CD14-positive monocyte (primary cell): ENCODE data around the gene JCAD. TPM values are rescaled to one million over a fixed set of nuclear protein-coding genes. Genes with fewer than 3 reads are reported as not detected.

Source experiments
- DNase-seq, 3 donors: peaks; one replicate each; pipeline ENCODE4 v3.0.0-alpha.2; 2011 to 2022
- H2AFZ ChIP-seq: 2 replicates; pipeline ENCODE4 v1.6.0; 2012; ENCODE audit warnings: mild to moderate bottlenecking, low read depth, low read length, inconsistent platforms; ENCODE audit not compliant: insufficient read depth, poor library complexity, severe bottlenecking
- H3K27ac ChIP-seq, 2 donors: 1 replicate in 1 of 2; 2 replicates in 1 of 2; pipeline ENCODE4 v1.5.1; 2012 to 2013; ENCODE audit warnings: low read length in 2 of 2, control low read depth in 1 of 2, inconsistent platforms in 1 of 2, low read depth in 1 of 2, mild to moderate bottlenecking in 1 of 2
- H3K27me3 ChIP-seq, 2 donors: one replicate each; pipeline versions ENCODE4 v1.6.0 to v1.6.1; 2011 to 2013; ENCODE audit warnings: low read length in 2 of 2; ENCODE audit not compliant: control insufficient read depth in 2 of 2, insufficient read depth in 2 of 2
- H3K36me3 ChIP-seq, 2 donors: replicated peaks in 1 of 2; 1 replicate in 1 of 2; 2 replicates in 1 of 2; pipeline versions ENCODE4 v1.5.1 to v1.6.1; 2012 to 2013; ENCODE audit warnings: low read length in 2 of 2, control low read depth in 1 of 2, inconsistent platforms in 1 of 2, mild to moderate bottlenecking in 1 of 2; ENCODE audit not compliant: insufficient read depth in 2 of 2, control insufficient read depth in 1 of 2
- H3K4me1 ChIP-seq, 2 donors: 1 replicate in 1 of 2; 2 replicates in 1 of 2; pipeline versions ENCODE4 v1.5.1 to v1.6.1; 2012 to 2013; ENCODE audit warnings: low read length in 2 of 2, control low read depth in 1 of 2, inconsistent platforms in 1 of 2, mild to moderate bottlenecking in 1 of 2, moderate library complexity in 1 of 2; ENCODE audit not compliant: insufficient read depth in 2 of 2, control insufficient read depth in 1 of 2
- H3K4me2 ChIP-seq: replicated peaks from 2 replicates; pipeline ENCODE3; 2012; ENCODE audit warnings: low read length, moderate library complexity, mild to moderate bottlenecking; ENCODE audit not compliant: poor library complexity, severe bottlenecking; ENCODE audit errors: extremely low read depth
- H3K4me3 ChIP-seq, 3 experiments: fragments of 200-600 bp in 1 of 3; sonication (generic) in 1 of 3; replicated peaks in 1 of 3; 1 replicate in 2 of 3; 2 replicates in 1 of 3; pipeline ENCODE4 v1.5.1; 2011 to 2013; ENCODE audit warnings: low read length in 3 of 3, mild to moderate bottlenecking in 3 of 3, control low read depth in 2 of 3, low read depth in 2 of 3, inconsistent platforms in 1 of 3, moderate library complexity in 1 of 3
- H3K79me2 ChIP-seq: 2 replicates; pipeline ENCODE4 v1.6.0; 2012; ENCODE audit warnings: mild to moderate bottlenecking, control low read depth, inconsistent platforms, low read length, moderate library complexity; ENCODE audit not compliant: insufficient read depth
- H3K9ac ChIP-seq: 2 replicates; pipeline ENCODE4 v1.6.0; 2017; ENCODE audit warnings: low read length, mild to moderate bottlenecking; ENCODE audit not compliant: insufficient read depth, poor library complexity, severe bottlenecking
- H3K9me3 ChIP-seq, 2 donors: replicated peaks in 1 of 2; 1 replicate in 1 of 2; 2 replicates in 1 of 2; pipeline versions ENCODE4 v1.5.1 to v1.6.1; 2012 to 2013; ENCODE audit warnings: low read length in 2 of 2, control low read depth in 1 of 2; ENCODE audit not compliant: control insufficient read depth in 1 of 2, insufficient read depth in 1 of 2
- H4K20me1 ChIP-seq: 2 replicates; pipeline ENCODE4 v1.6.0; 2012; ENCODE audit warnings: mild to moderate bottlenecking, low read length, control low read depth, moderate library complexity; ENCODE audit not compliant: insufficient read depth
- H3K27ac Mint-ChIP-seq, 7 donors: one replicate each; pipeline ENCODE4 v1.8.0; 2020; ENCODE audit warnings: mild to moderate bottlenecking in 7 of 7, mixed read lengths in 7 of 7, moderate library complexity in 6 of 7, inconsistent platforms in 2 of 7
- H3K27me3 Mint-ChIP-seq, 3 donors: one replicate each; pipeline ENCODE4 v1.8.0; 2021 to 2022; ENCODE audit warnings: low read depth in 3 of 3, mild to moderate bottlenecking in 3 of 3, mixed read lengths in 3 of 3, moderate library complexity in 3 of 3, inconsistent platforms in 1 of 3
- H3K36me3 Mint-ChIP-seq, 2 donors: one replicate each; pipeline ENCODE4 v1.8.0; 2020; ENCODE audit warnings: mixed read lengths in 2 of 2, inconsistent platforms in 1 of 2, mild to moderate bottlenecking in 1 of 2
- H3K4me1 Mint-ChIP-seq: one replicate; pipeline ENCODE4 v1.8.0; 2020; ENCODE audit warnings: mild to moderate bottlenecking, mixed read lengths
- H3K4me3 Mint-ChIP-seq, 2 donors: one replicate each; pipeline ENCODE4 v1.8.0; 2020; ENCODE audit warnings: mild to moderate bottlenecking in 2 of 2, mixed read lengths in 2 of 2, moderate library complexity in 1 of 2
- H3K9me3 Mint-ChIP-seq, 7 donors: one replicate each; pipeline ENCODE4 v1.8.0; 2020 to 2022; ENCODE audit warnings: mixed read lengths in 7 of 7, mild to moderate bottlenecking in 6 of 7, moderate library complexity in 6 of 7, inconsistent platforms in 2 of 7
- CTCF ChIP-seq: fragments of 200-600 bp; IDR thresholded peaks from one replicate; pipeline ENCODE4 v1.8.0; 2022; ENCODE audit warnings: antibody characterized with exemption, mild to moderate bottlenecking
- WGBS: methylation state at CpG from one replicate; pipeline ENCODE4 v1.1.5; 2013; ENCODE audit warnings: missing lambda C conversion rate; ENCODE audit not compliant: insufficient coverage; 5-methylcytosine and 5-hydroxymethylcytosine counted together
- intact Hi-C, 2 donors: fragments of 100-400 bp; cut with micrococcal nuclease; formaldehyde crosslinking; loops; one replicate each; pipeline versions ENCODE4 v1.15.0 to v1.15.1; 2023
- polyA plus RNA-seq, 3 donors: library from polyadenylated mRNA; depleted of rRNA in 1 of 3; unstranded in 2 of 3; stranded (reverse) in 1 of 3; fragments of 300-500 nt in 2 of 3; fragments of >200 nt in 1 of 3; fragmentation: Illumina TruSeq in 2 of 3; gene quantifications; 1 replicate in 2 of 3; 2 replicates in 1 of 3; pipeline ENCODE4 v1.2.3, GENCODE V29; 2012 to 2021

JCAD gene
- polyA plus RNA-seq, 3 donors, result not detected

DNA sequence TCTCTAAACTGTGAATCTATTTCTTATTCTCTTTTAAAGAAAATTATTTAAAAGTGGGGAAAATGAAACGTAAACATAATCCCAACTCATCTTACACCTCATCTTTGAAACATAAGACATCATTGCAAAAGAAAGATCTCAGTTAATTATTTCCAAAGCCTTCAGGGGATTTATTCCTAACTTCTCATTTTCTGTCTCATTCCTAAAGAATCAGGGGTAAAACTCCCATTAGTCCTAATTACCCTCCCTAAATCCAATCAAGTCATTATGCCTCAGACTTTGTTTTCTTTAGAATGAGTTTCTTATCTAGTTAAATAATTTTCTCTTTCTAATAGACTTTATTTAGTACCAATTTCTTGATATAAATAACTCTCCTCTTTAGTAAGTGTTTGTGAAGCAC lies 39.7 kb upstream of the JCAD start:
- no peak overlapping the region for H3K4me2 ChIP-seq

GRCh38 chr10:30098629-30099028 lies 39.2 kb upstream of the JCAD start:
- WGBS, result 0% methylated on average over 1 of the region's 3 CpGs
- H3K36me3 Mint-ChIP-seq, result no peaks in the 10 kb centered on the region
- Histone ChIP-seq H3K36me3 (no peaks in the 10 kb centered on the region), H3K79me2 (no peaks in the 10 kb centered on the region), H3K4me1 (no peaks in the 10 kb centered on the region), H3K4me2 (no peak overlapping the region), H3K27me3 (no peaks in the 10 kb centered on the region), H4K20me1 (no peaks in the 10 kb centered on the region), H3K27ac (no peak overlapping the region), H3K9me3 (no peaks in the 10 kb centered on the region), H3K4me3 (no peak overlapping the region), H2AFZ (no peak overlapping the region), H3K9ac (no peak overlapping the region)
- H3K27ac Mint-ChIP-seq, result no peak overlapping the region
- DNase-seq, result no peak
- H3K4me3 Mint-ChIP-seq, result no peak overlapping the region
- peaks cover 0 to 7% (median 4%) of the 10 kb centered on the region in 3 donors for H3K27me3 Mint-ChIP-seq
- no peaks in the 10 kb centered on the region for H3K4me1 Mint-ChIP-seq
- intact Hi-C loops, result no loop called here
- no peaks in the 10 kb centered on the region for H3K9me3 Mint-ChIP-seq
- TF ChIP-seq CTCF, result no peak

More for the DNA sequence above, 39.7 kb upstream of the JCAD start:
- H3K9ac ChIP-seq, result no peak overlapping the region
- no peaks in the 10 kb centered on the region for H3K36me3 ChIP-seq
- H3K4me3 Mint-ChIP-seq, result no peak overlapping the region
- no peaks in the 10 kb centered on the region for H4K20me1 ChIP-seq
- no peaks in the 10 kb centered on the region for H3K4me1 ChIP-seq
- peaks cover 0 to 7% (median 4%) of the 10 kb centered on the region in 3 donors for H3K27me3 Mint-ChIP-seq
- no peaks in the 10 kb centered on the region for H3K79me2 ChIP-seq
- no peaks in the 10 kb centered on the region for H3K9me3 Mint-ChIP-seq
- H3K36me3 Mint-ChIP-seq, result no peaks in the 10 kb centered on the region
- H3K9me3 ChIP-seq, result no peaks in the 10 kb centered on the region
- H3K27ac ChIP-seq, result no peak overlapping the region
- no peak overlapping the region for H3K27ac Mint-ChIP-seq
- H3K4me3 ChIP-seq, result no peak overlapping the region
- peaks cover 5% of the 10 kb centered on the region for H3K4me1 Mint-ChIP-seq
- intact Hi-C loops, result no loop called here
- H2AFZ ChIP-seq, result no peak overlapping the region
- no peak for TF ChIP-seq CTCF
- no peaks in the 10 kb centered on the region for H3K27me3 ChIP-seq
- no peak for DNase-seq
- WGBS, result no CpG with 5 or more reads among the region's 1 CpG
